NT2/D1 (cell line): ENCODE results near the gene SMG1.

Experiments used
- DNase-seq: peaks from one replicate; pipeline ENCODE4 v3.0.0-alpha.2; 2011; ENCODE audit warnings: low read depth, low spot score
- H3K27me3 ChIP-seq: 2 replicates; pipeline ENCODE4 v1.6.0; 2011; ENCODE audit warnings: mild to moderate bottlenecking; ENCODE audit not compliant: insufficient read length, insufficient read depth
- H3K36me3 ChIP-seq: 2 replicates; pipeline ENCODE4 v1.6.1; 2011; ENCODE audit warnings: mild to moderate bottlenecking, low read length, mixed read lengths; ENCODE audit not compliant: insufficient read depth, insufficient read length
- H3K4me1 ChIP-seq: 2 replicates; pipeline ENCODE4 v1.5.1; 2011; ENCODE audit not compliant: insufficient read depth, insufficient read length
- H3K4me3 ChIP-seq: 2 replicates; pipeline ENCODE4 v1.5.1; 2011; ENCODE audit warnings: low read depth; ENCODE audit not compliant: insufficient read length
- H3K9ac ChIP-seq: 2 replicates; pipeline ENCODE4 v1.6.0; 2011; ENCODE audit warnings: low read depth; ENCODE audit not compliant: insufficient read length
- H3K9me3 ChIP-seq: 2 replicates; pipeline ENCODE4 v1.5.1; 2011; ENCODE audit warnings: mild to moderate bottlenecking, low read length; ENCODE audit not compliant: insufficient read depth
- SUZ12 ChIP-seq: IDR thresholded peaks from 2 replicates; pipeline ENCODE4 v1.6.1; 2011; ENCODE audit not compliant: insufficient read length, insufficient read depth; ENCODE audit errors: extremely low read depth
- YY1 ChIP-seq: IDR thresholded peaks from 2 replicates; pipeline ENCODE4 v1.6.1; 2011; ENCODE audit not compliant: insufficient read length, insufficient read depth
- ZNF274 ChIP-seq: IDR thresholded peaks from 2 replicates; pipeline ENCODE4 v1.6.1; 2011; ENCODE audit warnings: mild to moderate bottlenecking, low read depth, low read length

The SMG1 gene

DNA sequence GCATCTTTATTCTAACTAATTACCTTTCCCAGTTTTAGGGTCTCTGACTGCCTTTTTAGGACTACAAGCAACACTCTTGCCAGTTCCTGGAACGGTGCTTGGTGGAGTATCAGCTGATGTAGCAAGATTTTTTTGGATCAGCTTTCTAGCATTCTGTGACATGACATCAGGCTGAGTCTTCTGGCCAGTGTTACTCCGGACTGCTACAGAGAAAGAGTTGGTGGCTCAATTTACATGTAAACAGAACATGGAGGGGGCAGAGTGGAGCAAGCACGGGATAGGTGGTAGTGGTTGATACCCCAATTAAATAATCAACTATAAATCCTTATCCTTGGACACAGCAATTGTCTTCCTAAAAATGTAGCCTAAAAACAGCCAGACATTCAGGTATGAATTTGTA, 114.3 kb downstream of the SMG1 start:
- TF ChIP-seq ZNF274 (no peak), YY1 (no peak), SUZ12 (no peak)
- no peak overlapping the region for H3K4me3 ChIP-seq
- H3K9me3 ChIP-seq: no peaks in the 10 kb centered on the region
- no peaks in the 10 kb centered on the region for H3K27me3 ChIP-seq
- no peak overlapping the region for H3K9ac ChIP-seq
- H3K36me3 ChIP-seq: peaks cover 79% of the 10 kb centered on the region
- no peak for DNase-seq
- H3K4me1 ChIP-seq: no peaks in the 10 kb centered on the region

DNA sequence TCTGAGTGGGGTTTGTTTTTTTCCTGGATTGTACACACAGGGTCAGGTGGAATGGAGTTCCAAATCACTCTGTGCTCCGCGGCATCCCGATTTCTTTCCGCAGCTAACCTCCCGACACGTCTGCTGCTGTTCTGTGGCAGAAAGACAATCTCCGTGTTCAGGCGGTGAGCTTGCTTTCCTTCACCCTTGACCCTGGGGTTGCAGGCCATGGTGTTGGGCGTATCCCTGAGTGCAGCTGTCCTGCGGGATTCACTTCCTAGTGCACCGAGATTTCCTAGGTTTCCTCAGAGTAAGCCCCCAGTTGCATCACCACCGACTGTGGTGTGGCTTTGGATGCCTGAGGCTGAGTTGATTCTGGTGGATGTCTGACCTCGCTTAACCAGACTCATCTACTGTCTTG, 117.0 kb downstream of the SMG1 start:
- Histone ChIP-seq H3K9ac (no peak overlapping the region), H3K27me3 (no peaks in the 10 kb centered on the region), H3K4me3 (no peak overlapping the region), H3K9me3 (no peaks in the 10 kb centered on the region), H3K36me3 (peaks cover 61% of the 10 kb centered on the region), H3K4me1 (no peaks in the 10 kb centered on the region)
- no peak for DNase-seq
- TF ChIP-seq ZNF274 (no peak), YY1 (no peak), SUZ12 (no peak)

DNA sequence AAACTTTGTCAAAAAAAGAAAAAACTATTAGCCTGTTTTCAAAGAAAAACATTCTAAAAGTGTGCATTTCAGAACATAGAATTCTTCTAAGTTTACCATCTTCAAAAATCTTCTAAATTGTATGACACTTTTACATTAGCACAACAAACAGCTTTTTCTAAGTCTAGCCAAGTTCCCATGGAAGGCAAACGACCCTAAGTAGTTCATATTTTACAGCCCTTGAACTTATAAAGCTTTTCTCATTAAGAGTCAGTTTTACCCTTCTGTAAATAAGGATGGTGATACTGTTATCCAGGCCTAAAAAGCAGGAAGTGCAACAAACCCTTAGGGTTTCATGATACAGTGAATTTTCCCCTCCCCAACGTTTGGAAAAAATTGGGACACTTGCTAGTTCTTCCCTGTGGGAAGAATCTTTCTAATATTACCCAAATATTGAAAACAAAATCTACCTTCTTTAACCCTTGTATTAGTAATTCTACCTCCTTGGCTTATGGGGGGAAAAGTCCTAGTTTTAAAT, 120.9 kb downstream of the SMG1 start:
- Histone ChIP-seq H3K27me3 (no peaks in the 10 kb centered on the region), H3K9me3 (no peaks in the 10 kb centered on the region), H3K9ac (no peak overlapping the region), H3K4me3 (no peak overlapping the region), H3K4me1 (no peaks in the 10 kb centered on the region), H3K36me3 (peaks cover 43% of the 10 kb centered on the region)
- DNase-seq: no peak
- no peak for TF ChIP-seq ZNF274
- TF ChIP-seq SUZ12: no peak
- no peak for TF ChIP-seq YY1

DNA sequence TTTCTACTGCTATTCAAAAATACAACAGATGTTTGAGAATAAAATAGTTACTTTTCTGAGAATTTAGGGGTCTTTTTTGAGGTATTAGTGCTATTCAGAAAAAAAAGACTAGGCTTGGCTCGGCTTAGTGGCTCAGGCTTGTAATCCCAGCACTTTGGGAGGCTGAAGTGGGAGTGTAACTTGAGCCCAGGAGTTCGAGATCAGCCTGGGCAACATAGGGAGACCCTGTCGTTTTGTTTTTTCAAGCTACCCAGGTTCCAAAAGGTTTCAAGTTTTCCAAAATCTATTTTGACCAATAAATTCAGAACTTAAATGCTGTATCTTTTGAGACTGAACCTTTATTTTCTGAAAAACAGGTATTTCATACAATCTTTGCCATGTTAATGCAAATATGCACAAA, 121.7 kb downstream of the SMG1 start:
- Histone ChIP-seq H3K4me3 (no peak overlapping the region), H3K27me3 (no peaks in the 10 kb centered on the region), H3K9me3 (no peaks in the 10 kb centered on the region), H3K4me1 (no peaks in the 10 kb centered on the region), H3K9ac (no peak overlapping the region), H3K36me3 (peaks cover 43% of the 10 kb centered on the region)
- no peak for DNase-seq
- no peak for TF ChIP-seq YY1
- TF ChIP-seq ZNF274: no peak
- TF ChIP-seq SUZ12: no peak

DNA sequence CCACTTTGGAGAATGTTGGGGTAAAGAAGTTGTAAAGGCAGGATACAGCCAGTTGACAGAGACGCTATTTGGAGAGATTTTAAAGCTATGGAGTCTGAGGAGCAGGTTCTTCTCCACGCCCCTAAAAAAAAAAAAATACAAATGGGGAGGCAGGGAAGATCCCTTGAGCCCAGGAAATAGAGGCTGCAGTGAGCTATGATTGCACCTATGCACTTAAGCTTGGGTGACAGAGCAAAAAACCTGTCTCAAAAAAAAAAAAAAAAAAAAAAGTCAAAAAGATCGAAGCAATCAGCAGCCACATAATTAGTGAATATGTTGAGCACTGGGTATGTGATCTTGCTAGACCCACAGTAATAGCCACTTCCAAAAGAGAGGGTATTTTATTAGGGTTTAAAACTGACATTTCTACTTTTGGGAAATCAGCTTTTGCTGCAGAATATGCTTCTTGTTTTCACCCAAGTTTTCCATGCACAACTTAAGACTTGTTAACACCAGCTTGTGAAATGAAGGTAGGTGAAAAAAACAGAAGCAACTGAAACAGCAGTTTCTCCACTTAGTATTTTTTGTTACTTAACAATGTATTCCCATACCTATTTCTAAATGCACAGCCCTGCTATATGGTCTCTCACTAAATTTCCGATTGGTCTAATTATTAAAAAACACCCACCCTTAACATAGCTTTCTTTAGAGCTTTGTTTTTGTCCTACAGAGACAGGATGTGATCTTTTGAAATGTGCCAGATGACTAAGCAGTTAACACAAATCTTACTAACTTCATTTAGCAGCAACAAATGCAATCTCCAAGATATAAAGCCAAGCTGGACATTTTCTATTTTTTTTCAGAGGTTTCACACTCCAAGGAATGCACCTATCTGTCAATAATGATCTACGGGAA, 122.4 kb downstream of the SMG1 start:
- no peak overlapping the region for H3K4me3 ChIP-seq
- no peak overlapping the region for H3K9ac ChIP-seq
- H3K36me3 ChIP-seq: peaks cover 42% of the 10 kb centered on the region
- no peaks in the 10 kb centered on the region for H3K9me3 ChIP-seq
- no peak for DNase-seq
- no peaks in the 10 kb centered on the region for H3K27me3 ChIP-seq
- no peaks in the 10 kb centered on the region for H3K4me1 ChIP-seq
- no peak for TF ChIP-seq ZNF274
- no peak for TF ChIP-seq YY1
- no peak for TF ChIP-seq SUZ12

DNA sequence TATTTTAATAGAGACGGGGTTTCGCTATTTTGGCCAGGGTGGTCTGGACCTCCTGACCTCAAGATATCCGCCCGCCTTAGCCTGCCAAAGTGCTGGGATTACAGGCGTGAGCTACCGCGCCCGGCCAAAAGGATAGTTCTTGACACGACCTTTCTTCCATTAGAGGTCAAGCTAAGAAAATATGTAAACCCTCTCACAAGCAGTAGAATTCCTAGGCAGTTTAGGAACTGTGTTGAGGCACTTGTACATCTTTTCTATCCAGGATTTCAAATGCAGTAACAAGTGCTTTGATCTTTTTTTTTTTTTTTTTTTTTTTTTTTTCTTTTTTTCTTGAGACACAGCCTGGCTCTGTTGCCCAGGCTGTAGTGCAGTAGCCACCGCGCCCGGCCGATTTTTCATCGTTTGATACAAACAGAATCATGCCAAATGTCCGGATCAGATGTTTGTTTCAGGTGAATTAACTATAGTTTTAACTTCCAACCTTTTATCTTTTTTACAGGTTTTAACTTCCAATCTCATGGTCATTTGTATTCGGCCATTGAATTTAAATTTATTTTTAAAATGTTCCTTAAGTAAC, 123.4 kb downstream of the SMG1 start:
- H3K9ac ChIP-seq: no peak overlapping the region
- no peak for DNase-seq
- peaks cover 42% of the 10 kb centered on the region for H3K36me3 ChIP-seq
- H3K27me3 ChIP-seq: no peaks in the 10 kb centered on the region
- H3K4me3 ChIP-seq: no peak overlapping the region
- TF ChIP-seq ZNF274: no peak
- no peak for TF ChIP-seq YY1
- no peak for TF ChIP-seq SUZ12
- no peaks in the 10 kb centered on the region for H3K4me1 ChIP-seq
- H3K9me3 ChIP-seq: no peaks in the 10 kb centered on the region

DNA sequence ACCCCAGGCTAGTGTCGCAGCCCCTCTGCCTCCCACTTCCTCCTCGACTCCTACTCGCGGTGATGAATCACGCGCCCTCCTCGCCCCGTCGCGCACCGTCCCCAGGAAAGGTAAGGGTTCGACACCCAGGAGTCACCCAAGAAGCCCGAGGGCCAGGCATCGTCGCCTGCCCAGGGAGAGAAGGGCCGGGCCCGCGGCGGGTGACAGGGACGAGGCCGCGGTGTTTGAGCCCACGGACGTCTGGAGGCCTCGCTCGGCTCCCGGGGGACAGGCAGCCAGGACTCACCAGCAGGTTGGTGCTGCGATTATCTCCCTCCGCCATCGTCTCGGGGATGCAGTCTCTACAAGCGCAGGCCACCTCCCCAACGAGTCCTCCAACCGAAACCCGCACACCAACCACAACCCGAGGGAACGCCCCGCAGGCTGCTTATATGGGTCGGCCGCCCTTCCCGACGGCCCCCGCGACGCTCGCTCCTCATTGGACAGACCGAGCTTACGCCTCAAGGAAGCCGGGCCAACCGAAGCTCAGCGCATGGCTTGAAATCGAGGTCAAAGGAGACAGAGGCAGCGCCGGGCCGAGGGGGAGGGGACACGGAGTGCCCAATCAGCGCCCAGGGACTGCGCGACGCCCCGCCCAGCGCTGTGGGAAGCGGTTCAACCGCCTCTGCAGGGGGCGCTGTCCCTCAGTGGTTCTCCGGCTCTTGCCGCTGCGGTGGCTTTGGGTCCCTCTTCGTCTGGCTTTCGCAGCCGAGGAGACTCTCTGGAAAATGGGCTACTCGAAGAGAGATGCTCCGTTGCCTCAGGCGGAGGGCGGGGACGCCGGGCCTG, 124.8 kb downstream of the SMG1 start, which contains the start of gene ARL6IP1:
TSS of gene ARL6IP1 (minus strand) at position 405 of the 828 bp plus-strand sequence. CDS start at position 322, 83 bp downstream.
- TF ChIP-seq ZNF274 (no peak), YY1 (no peak), SUZ12 (no peak)
- Histone ChIP-seq H3K4me1 (no peaks in the 10 kb centered on the region), H3K27me3 (no peaks in the 10 kb centered on the region), H3K36me3 (peaks cover 45% of the 10 kb centered on the region), H3K4me3 (peak within 1 kb of the TSS; percentile 98), H3K9ac (peak within 1 kb of the TSS; percentile 96), H3K9me3 (no peaks in the 10 kb centered on the region)
- DNase-seq: peak; percentile 99
